Measurements from ENCODE around the gene PRR33. TPM values are rescaled to one million over a fixed set of nuclear protein-coding genes. Genes with fewer than 3 reads are reported as not detected.

Gene PRR33
- total RNA-seq, 2 donors from 2014 or later = not detected

GRCh38 chr11:1936781-1937615 lies 45.3 kb upstream of the PRR33 start:
- DNase-seq = no peak
- no peak overlapping the region for H3K4me3 ChIP-seq

GRCh38 chr11:1936072-1936780 lies 44.5 kb upstream of the PRR33 start:
- H3K9ac ChIP-seq (ENCODE audit: low read depth in 2 of 2, low read length in 2 of 2) = no peak overlapping the region
- H3K9me3 ChIP-seq = no peaks in the 10 kb centered on the region
- H3K27ac ChIP-seq = no peak overlapping the region
- H3K4me3 ChIP-seq = no peak overlapping the region
- intact Hi-C loops (cut with DNase I) = loop anchor here (2.0 kb wide), 1 partner anchor 21 kb away; no protein-coding TSS in a partner anchor
- DNase-seq = no peak
- no peaks in the 10 kb centered on the region for H3K27me3 ChIP-seq
- TF ChIP-seq CTCF (IDR thresholded peaks at IDR 0.05) = no peak
- no peaks in the 10 kb centered on the region for H3K36me3 ChIP-seq
- H3K4me1 ChIP-seq = no peaks in the 10 kb centered on the region

More at GRCh38 chr11:1936781-1937615, 45.3 kb upstream of the PRR33 start:
- Histone ChIP-seq H3K27ac (no peak overlapping the region), H3K9ac (ENCODE audit: low read depth in 2 of 2, low read length in 2 of 2) (no peak overlapping the region), H3K9me3 (no peaks in the 10 kb centered on the region), H3K27me3 (no peaks in the 10 kb centered on the region), H3K4me1 (no peaks in the 10 kb centered on the region), H3K36me3 (no peaks in the 10 kb centered on the region)
- TF ChIP-seq CTCF (IDR thresholded peaks at IDR 0.05) = no peak
- intact Hi-C loops (cut with DNase I) = loop anchor here (2.0 kb wide), 1 partner anchor 22 kb away; no protein-coding TSS in a partner anchor

GRCh38 chr11:1935156-1936071 lies 43.7 kb upstream of the PRR33 start:
- Histone ChIP-seq H3K4me3 (no peak overlapping the region), H3K27me3 (no peaks in the 10 kb centered on the region), H3K36me3 (no peaks in the 10 kb centered on the region), H3K27ac (no peak overlapping the region), H3K9me3 (no peaks in the 10 kb centered on the region), H3K4me1 (no peaks in the 10 kb centered on the region), H3K9ac (ENCODE audit: low read depth in 2 of 2, low read length in 2 of 2) (no peak overlapping the region)
- no peak for TF ChIP-seq CTCF (IDR thresholded peaks at IDR 0.05)
- DNase-seq = no peak
- intact Hi-C loops (cut with DNase I) = loop anchor here (2.0 kb wide), 1 partner anchor 21 kb away; no protein-coding TSS in a partner anchor

- intact Hi-C loops (cut with DNase I) = no loop called here
- DNase-seq = no peak
Observed at GRCh38 chr11:1934335-1935155, 42.9 kb upstream of the PRR33 start.

More at GRCh38 chr11:1934335-1935155, 42.9 kb upstream of the PRR33 start:
- Histone ChIP-seq H3K36me3 (no peaks in the 10 kb centered on the region), H3K27me3 (no peaks in the 10 kb centered on the region), H3K4me1 (no peaks in the 10 kb centered on the region), H3K4me3 (no peak overlapping the region), H3K9me3 (no peaks in the 10 kb centered on the region), H3K9ac (ENCODE audit: low read depth in 2 of 2, low read length in 2 of 2) (no peak overlapping the region), H3K27ac (no peak overlapping the region)
- no peak for TF ChIP-seq CTCF (IDR thresholded peaks at IDR 0.05)

All from colonic mucosa (tissue), 4 donors.